Body of pancreas (tissue), 4 donors: Measurements from ENCODE around the gene DCDC2. TPM values are rescaled to one million over a fixed set of nuclear protein-coding genes. Genes with fewer than 3 reads are reported as not detected.

Experiments used
- ATAC-seq: fragments of 150-250 bp; one replicate; pipeline ENCODE4 v1.9.1; 2016
- DNase-seq, 4 donors: peaks; one replicate each; pipeline ENCODE4 v3.0.0-alpha.2; 2019
- H3K27ac ChIP-seq, 4 donors: fragments of 200-600 bp; sonication (generic); 1 replicate in 3 of 4; 2 replicates in 1 of 4; pipeline versions ENCODE4 v1.5.1 to v1.6.1; 2016 to 2019; ENCODE audit warnings: mild to moderate bottlenecking in 1 of 4, mixed read lengths in 1 of 4, moderate library complexity in 1 of 4
- H3K27me3 ChIP-seq, 2 donors: fragments of 200-600 bp; sonication (generic); one replicate each; pipeline ENCODE4 v1.6.0; 2016; ENCODE audit warnings: mild to moderate bottlenecking in 1 of 2
- H3K36me3 ChIP-seq, 2 donors: fragments of 200-600 bp; sonication (generic); replicated peaks in 1 of 2; 2 replicates each; pipeline ENCODE4 v1.5.1; 2016; ENCODE audit warnings: low read depth in 2 of 2; ENCODE audit not compliant: insufficient read depth in 1 of 2
- H3K4me1 ChIP-seq: fragments of 200-600 bp; sonication (generic); one replicate; pipeline ENCODE4 v1.6.0; 2016
- H3K4me3 ChIP-seq, 2 donors: fragments of 200-600 bp; sonication (generic); 1 replicate in 1 of 2; 2 replicates in 1 of 2; pipeline ENCODE4 v1.5.1; 2016 to 2019
- H3K9me3 ChIP-seq, 3 donors: fragments of 200-600 bp; sonication (generic); 1 replicate in 2 of 3; 2 replicates in 1 of 3; pipeline ENCODE4 v1.5.1; 2016
- CTCF ChIP-seq, 7 experiments: fragments of 450-650 bp in 4 of 7; fragments of 200-600 bp in 3 of 7; sonication (generic) in 3 of 7; IDR thresholded peaks; one replicate each; pipeline ENCODE4 v1.5.1; 2016 to 2019; ENCODE audit warnings: antibody characterized with exemption in 7 of 7
- POLR2A ChIP-seq, 3 donors: fragments of 450-650 bp; IDR thresholded peaks; one replicate each; pipeline ENCODE4 v1.6.1; 2016; ENCODE audit warnings: antibody characterized with exemption in 3 of 3, mild to moderate bottlenecking in 2 of 3
- WGBS, 2 donors: methylation state at CpG; one replicate each; pipeline ENCODE4 v1.1.5; 2017; 5-methylcytosine and 5-hydroxymethylcytosine counted together
- intact Hi-C: fragments of 100-400 bp; cut with DNase I; formaldehyde crosslinking; loops from one replicate; pipeline ENCODE4 v1.15.1; 2023
- total RNA-seq, 2 donors: library from RNA; depleted of rRNA; stranded (reverse); fragments of >200 nt; gene quantifications; one replicate each; pipeline ENCODE4 v1.1.0, GENCODE V29; 2016

The DCDC2 gene
- total RNA-seq, 2 donors from 2014 or later = 20.8 to 37.4 TPM

GRCh38 chr6:24194978-24195700 lies 162.7 kb downstream of the DCDC2 start:
- no peak for TF ChIP-seq CTCF (IDR thresholded peaks at IDR 0.05)
- no peak for TF ChIP-seq POLR2A (IDR thresholded peaks at IDR 0.05)
- no peaks in the 10 kb centered on the region for H3K36me3 ChIP-seq
- peaks cover 16% of the 10 kb centered on the region for H3K4me1 ChIP-seq
- H3K27me3 ChIP-seq = no peaks in the 10 kb centered on the region
- no peak overlapping the region for H3K27ac ChIP-seq
- intact Hi-C loops = no loop called here
- H3K9me3 ChIP-seq = no peaks in the 10 kb centered on the region
- no peak overlapping the region for H3K4me3 ChIP-seq
- 86 to 88% methylated on average over 2 of the region's 2 CpGs for WGBS, 2 donors
- DNase-seq (no peak), ATAC-seq (no peak)

GRCh38 chr6:24193364-24193763 lies 164.5 kb downstream of the DCDC2 start:
- Histone ChIP-seq H3K4me1 (peaks cover 8% of the 10 kb centered on the region), H3K36me3 (no peaks in the 10 kb centered on the region), H3K9me3 (no peaks in the 10 kb centered on the region), H3K4me3 (no peak overlapping the region), H3K27ac (no peak overlapping the region), H3K27me3 (no peaks in the 10 kb centered on the region)
- intact Hi-C loops = no loop called here
- DNase-seq = no peak
- TF ChIP-seq POLR2A (IDR thresholded peaks at IDR 0.05) (no peak), CTCF (IDR thresholded peaks at IDR 0.05) (no peak)
- no peak for ATAC-seq

- Histone ChIP-seq H3K4me3 (no peak overlapping the region), H3K36me3 (no peaks in the 10 kb centered on the region), H3K27me3 (no peaks in the 10 kb centered on the region), H3K4me1 (no peaks in the 10 kb centered on the region), H3K27ac (no peak overlapping the region), H3K9me3 (no peaks in the 10 kb centered on the region)
- intact Hi-C loops = no loop called here
- ATAC-seq (no peak), DNase-seq (no peak)
- TF ChIP-seq CTCF (IDR thresholded peaks at IDR 0.05) (no peak), POLR2A (IDR thresholded peaks at IDR 0.05) (no peak)
- WGBS, 2 donors = 45 to 47% methylated on average over 2 of the region's 2 CpGs
Observed at GRCh38 chr6:24191346-24191745, 166.5 kb downstream of the DCDC2 start.

- Histone ChIP-seq H3K36me3 (no peaks in the 10 kb centered on the region), H3K27me3 (no peaks in the 10 kb centered on the region), H3K9me3 (no peaks in the 10 kb centered on the region), H3K4me1 (no peaks in the 10 kb centered on the region), H3K27ac (no peak overlapping the region), H3K4me3 (no peak overlapping the region)
- 66 to 71% methylated on average over 8 of the region's 8 CpGs for WGBS, 2 donors
- intact Hi-C loops = no loop called here
- TF ChIP-seq CTCF (IDR thresholded peaks at IDR 0.05) (no peak), POLR2A (IDR thresholded peaks at IDR 0.05) (no peak)
- ATAC-seq (no peak), DNase-seq (no peak)
Observed at GRCh38 chr6:24188578-24189080, 169.2 kb downstream of the DCDC2 start.

GRCh38 chr6:24187965-24188577 lies 169.8 kb downstream of the DCDC2 start:
- no peak for DNase-seq
- Histone ChIP-seq H3K36me3 (no peaks in the 10 kb centered on the region), H3K27ac (no peak overlapping the region), H3K4me3 (no peak overlapping the region), H3K27me3 (no peaks in the 10 kb centered on the region), H3K4me1 (no peaks in the 10 kb centered on the region), H3K9me3 (no peaks in the 10 kb centered on the region)
- TF ChIP-seq CTCF (IDR thresholded peaks at IDR 0.05) (no peak), POLR2A (IDR thresholded peaks at IDR 0.05) (no peak)
- ATAC-seq = no peak
- intact Hi-C loops = no loop called here
